Stimulated activated CD4-positive, alpha-beta T cell treated with anti-CD3 and anti-CD28 coated beads, Interleukin-12 subunit alpha, Interleukin-12 subunit beta, amount 100 ng/mL, for 24 hours (primary cell): ENCODE results near the gene BMP8B.

Experiments used
- DNase-seq, 2 experiments: peaks; one replicate each; pipeline ENCODE4 v3.0.0-alpha.2; 2020; ENCODE audit warnings: low read depth in 2 of 2

Gene BMP8B

DNA sequence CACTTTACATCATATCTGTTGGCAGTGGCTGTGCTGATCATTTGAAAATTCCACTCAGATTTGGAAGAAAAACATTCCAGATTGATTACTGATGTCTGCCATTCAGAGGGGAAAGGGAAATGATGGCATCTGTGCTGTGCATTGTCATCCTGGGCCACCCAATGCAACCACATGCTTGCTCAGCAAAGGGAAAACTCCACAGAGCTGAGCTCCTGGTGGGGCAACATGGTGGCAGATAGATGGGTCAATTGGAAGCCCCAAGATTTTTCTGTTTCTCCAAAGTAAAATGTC, 29.3 kb downstream of the BMP8B start:
- DNase-seq: no peak

- DNase-seq: no peak
These were observed 29.9 kb downstream of the BMP8B start for GRCh38 chr1:39758556-39759435.

DNA sequence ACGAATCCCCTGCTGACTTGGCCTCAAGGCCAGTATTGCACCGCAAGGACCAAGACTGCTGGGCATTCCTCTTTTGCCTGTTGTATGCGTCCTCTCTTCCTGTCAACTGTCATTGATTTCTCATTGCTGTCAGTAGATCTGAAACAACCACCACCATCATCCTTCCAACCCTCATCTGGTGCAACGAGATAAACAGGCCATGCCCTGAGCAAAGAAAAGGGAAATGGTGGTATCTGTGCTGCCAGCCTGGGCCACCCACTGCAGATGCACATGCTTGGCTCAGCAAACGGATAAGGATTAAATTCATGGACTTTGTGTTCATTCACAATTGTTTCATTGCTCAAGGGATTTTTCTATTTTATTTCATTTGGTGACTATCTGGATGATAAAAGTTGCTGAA, 31.2 kb downstream of the BMP8B start:
- no peak for DNase-seq

DNA sequence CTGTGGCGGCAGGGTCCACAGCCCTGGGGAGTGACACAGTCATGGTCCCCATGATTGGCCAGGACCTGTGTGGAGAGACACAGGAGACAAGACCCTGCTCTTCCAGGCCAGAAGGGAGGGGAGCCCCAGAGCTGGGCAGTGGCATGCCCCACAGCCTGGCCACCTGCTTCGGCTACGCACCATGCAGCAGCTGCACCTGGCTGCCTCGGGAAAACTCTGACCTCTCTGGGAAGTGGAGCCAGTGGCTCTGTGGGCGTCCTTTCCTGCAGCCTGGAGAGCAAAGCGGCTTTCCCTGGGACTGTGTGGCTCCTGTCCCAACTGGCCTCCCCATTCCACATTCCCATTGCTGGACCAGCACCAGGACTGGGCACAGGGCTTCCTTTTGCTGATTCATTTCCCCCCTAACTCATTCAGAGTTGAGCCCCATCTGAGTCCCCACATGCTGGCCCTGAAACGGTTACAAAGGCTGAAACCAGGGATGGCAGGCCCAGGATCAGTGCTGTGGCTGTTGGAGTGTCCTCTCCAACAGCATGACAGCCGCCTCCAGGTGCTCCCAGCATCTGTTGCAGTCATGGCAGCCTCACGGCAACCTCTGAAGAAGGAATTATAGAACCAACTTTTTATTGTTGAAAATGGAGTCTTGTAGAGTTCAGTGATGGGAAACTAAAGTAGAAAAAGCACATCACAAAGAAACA, 32.6 kb downstream of the BMP8B start:
- DNase-seq: no peak

DNA sequence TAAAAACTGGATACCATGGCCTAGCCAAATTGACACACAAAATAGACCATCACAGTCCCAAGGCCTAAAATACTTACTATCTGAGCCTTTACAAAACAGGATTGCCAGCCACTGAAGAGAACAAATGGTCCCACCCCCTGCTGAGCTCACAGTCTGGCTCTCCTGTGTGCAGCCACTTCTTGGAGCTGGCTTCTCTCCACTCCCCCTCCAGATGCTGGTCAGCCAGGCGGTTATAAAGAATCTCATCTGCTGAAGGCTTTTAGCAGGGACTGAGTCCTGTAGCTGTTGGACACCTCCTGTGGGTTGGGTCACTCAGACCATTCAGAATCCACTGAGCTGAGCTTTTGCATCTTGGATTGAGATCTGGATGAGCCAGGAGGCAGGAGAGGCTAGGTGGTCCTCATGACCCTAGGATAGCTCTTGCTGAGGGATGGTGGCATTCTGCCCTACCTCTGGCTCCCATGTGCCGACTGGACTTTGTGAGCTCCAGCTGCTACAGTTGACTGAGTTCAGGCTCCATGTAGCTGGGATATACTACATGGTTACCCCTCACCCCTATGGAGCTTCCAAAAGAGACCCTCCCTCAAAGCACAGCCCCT, 33.7 kb downstream of the BMP8B start:
- DNase-seq: no peak

- DNase-seq: no peak
These were observed 34.6 kb downstream of the BMP8B start for GRCh38 chr1:39754026-39754570.

DNA sequence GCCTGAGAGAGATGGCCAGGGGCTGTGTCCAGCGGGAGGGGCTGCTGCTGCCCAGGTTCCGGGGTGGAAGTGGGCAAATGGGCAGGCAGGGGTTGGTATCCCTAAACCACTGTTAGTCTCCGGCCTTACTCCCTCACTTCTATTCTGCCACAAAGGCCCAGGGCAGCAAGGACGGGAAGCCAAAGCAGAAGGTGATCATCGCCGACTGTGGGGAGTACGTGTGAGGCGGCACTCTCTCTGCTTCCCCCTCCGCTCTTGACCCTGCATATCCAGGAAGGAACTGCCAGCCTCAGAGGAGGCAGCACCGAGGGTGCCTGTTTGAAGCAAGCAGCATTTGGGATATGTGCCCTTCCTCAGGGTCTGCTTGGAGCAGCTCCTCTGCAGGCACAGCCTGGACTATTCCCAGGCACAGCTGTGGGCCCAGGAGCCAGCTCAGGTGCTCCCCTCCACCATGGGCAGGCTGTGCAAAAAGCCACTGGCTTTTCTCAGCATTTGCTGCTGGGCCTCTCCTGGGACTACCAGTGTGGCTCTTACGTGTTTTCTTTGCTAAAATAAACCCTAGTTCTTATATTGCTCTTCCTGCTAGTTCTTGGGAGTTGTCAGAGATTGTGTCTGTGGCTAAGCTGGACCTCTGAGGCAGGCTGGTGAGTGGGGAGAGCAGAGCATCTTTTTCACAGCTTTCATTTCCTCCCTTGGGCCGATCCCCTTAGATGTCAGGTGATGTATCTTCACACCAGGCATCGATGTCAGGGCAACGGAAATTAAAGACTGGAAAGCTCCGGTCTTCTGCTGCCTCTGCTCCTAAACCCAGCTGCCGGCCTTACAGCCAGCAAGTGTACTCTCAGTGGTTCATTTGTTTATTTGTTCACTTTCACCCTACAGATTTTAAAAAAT, 35.3 kb downstream of the BMP8B start:
- no peak for DNase-seq

- DNase-seq: no peak
These were observed 36.0 kb downstream of the BMP8B start for GRCh38 chr1:39752703-39753102.

- no peak for DNase-seq
These were observed 37.1 kb downstream of the BMP8B start for GRCh38 chr1:39751595-39751994.

- no peak for DNase-seq
These were observed 43.5 kb downstream of the BMP8B start for GRCh38 chr1:39745016-39745670.

DNA sequence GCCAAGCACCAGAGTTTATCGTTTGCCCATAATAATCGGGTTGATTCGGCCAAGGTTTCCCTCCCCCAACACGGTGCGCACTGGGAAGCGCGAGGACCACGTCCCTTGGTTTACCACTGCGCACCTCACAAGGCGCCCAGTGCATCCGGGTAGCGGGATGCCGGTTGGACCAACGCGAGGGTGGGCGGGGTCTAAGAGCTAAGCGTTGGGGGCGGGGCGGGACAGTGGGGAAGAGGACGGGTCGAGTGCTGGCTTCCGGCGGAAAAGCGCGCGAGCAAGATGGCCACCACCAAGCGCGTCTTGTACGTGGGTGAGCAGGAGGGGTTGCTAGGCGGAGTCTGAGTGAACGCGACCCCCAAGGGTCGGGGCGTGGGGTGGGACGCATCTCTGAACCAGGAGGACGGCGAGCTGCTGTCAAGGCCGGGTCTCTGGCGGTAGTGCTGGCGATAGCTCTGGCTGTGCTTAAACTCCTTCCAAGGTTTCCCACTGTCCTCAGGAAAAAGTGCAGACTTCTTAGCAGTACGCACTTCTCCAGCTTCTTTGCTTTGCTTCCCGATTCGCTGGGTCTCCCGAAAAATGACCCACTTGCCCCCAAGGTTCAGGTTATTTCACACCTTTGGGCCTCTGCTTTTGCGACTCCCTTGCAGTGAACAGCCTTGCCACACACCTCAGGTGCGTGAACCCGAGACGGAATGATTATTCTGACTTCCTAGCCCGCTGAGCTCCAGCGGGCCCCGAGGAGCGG, 49.9 kb downstream of the BMP8B start, which contains the start of gene PPIE:
Gene PPIE, plus strand, starts transcription at position 261 of the 745 bp plus-strand sequence. Its CDS starts 19 bp downstream, at position 280.
- peak; percentile 95 to 99 for DNase-seq

DNA sequence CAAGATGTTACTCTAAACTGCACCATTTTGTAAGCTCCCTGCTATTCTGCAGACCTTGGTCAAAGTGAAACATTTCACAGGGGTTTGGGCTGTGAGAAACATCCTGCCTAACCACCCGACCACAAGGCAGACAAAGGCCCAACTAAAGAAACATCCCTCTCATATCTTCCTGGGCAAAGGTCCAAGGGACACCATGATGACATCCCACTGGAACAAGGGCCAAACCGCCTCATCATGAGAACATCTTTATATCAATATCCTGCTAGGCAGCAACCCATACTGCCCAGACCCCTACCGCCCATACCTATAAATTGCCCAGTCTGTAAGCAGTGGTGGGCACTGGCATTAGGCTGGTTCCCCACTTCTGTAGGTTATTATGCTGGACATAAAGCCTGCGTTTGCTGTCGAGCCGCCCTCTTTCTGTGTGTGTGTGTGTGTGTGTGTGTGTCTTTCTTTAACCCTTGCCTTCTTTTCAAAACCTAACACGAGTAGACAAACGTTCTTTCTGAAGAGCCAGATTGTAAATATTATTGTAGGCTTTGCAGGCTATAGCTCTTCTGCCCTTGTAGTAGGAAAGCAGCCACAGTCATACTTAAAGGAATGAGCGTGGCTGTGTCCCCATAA, 51.0 kb downstream of the BMP8B start:
- no peak for DNase-seq

GRCh38 chr1:39735731-39736130, 52.9 kb downstream of the BMP8B start:
- no peak for DNase-seq

DNA sequence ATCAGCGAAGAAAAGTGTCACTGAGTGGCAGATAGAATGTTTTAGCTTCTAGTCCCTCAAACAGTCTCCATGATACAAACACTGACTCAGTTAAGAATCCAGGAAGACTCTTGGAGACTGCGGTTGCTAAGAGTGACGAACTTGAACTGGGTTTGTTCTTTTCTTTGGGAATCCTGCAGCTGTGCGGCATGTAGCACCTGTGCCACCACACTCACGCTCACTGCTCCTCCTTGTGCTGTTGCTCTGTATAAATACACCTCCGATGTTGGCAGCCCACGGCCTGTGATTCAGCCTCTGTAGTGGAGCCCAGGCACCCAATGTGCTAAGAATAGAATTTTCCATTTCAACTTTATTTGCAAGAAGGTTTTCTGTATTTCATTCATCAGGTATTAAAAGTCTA, 55.5 kb downstream of the BMP8B start:
- DNase-seq: no peak

DNA sequence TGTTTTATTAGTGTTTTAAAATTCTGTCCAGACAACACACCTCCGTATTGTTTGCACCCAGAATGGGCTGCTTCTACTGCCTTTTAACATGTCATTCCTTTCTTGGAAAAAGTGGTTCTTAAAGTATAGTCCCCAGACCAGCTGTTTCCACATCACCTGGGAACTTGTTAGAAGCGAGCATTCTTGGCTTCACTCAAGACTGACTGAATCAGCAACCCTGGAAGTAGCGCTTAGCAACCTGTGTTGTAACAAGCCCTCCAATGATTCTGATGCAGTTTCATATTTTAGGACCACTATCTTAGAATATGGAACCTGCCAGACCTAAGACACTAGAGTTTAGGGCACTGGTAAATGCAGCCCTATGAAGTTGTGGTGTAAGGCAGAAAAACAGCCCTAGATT, 55.9 kb downstream of the BMP8B start:
- DNase-seq: no peak

DNA sequence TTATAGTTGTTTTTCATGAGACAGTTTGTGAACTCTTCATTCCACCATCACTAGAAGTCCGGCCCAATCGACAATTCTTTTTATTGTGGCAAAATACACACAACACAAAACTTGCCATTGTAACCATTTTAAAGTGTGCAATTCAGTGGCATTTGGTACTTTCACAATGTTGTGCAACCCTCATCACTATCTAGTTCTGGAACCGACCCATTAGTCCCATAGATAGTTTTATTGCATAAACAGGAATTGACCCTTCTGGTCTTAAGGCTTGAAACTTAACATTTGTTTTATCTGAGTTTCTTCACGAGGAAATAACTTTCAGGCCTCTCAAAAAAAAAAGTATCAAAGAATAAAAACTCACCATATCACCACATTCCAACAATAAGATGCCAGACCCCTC, 58.8 kb downstream of the BMP8B start:
- DNase-seq: no peak

DNA sequence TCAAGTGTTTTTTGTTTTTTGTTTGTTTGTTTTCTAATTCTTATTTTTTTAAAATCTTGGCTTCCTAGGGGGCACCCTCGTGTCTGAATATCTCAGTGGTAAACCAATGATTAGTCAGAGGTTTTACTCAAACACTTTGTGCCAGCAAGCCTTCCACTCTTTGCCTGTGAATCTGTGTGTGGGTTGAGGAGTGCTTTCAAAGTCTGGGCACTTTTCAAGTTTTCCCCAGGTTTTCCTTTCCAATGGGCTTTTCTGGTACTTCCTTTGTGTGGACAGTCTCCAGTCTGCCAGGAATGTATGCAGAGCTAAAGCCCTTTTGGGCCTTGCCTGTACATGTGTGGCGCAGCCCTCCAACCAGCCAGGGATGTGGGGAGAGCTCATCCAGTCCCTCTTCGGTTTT, 59.6 kb downstream of the BMP8B start:
- no peak for DNase-seq

DNA sequence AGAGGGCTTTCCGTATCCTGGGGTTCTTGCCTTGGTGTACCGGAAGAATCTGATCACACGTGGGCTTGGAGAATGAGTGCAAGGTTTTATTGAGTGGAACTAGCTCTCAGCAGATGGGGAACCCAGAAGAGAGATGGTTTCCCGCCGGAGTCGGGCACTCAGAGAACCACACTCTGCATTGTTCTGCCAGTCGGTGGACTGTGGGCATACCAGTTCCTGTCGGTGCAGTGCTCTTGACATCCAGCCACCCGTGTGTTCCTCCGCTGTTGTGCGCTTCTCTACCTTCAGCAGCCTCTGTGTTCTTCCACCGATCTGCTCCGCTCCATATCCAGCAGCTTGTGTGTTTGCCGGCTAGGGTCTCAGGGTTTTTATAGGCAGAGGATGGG, 60.7 kb downstream of the BMP8B start:
- DNase-seq: no peak

GRCh38 chr1:39727221-39727931, 61.3 kb downstream of the BMP8B start:
- DNase-seq: no peak
